H1 (cell line): Measurements from ENCODE around the gene SEPTIN5. TPM values are rescaled to one million over a fixed set of nuclear protein-coding genes. Genes with fewer than 3 reads are reported as not detected.

Experiments
- CTCF ChIA-PET: fragments of 300-600 bp; sonication (Branson Sonifier 250); formaldehyde crosslinking; loops from one replicate; lab custom pipeline; 2021; ENCODE audit not compliant: partially characterized antibody; lab: Charles Lee
- POLR2A ChIA-PET: fragments of 300-600 bp; sonication (Branson Sonifier 250); formaldehyde crosslinking; loops from one replicate; lab custom pipeline; 2021; ENCODE audit warnings: inconsistent platforms; ENCODE audit not compliant: partially characterized antibody; lab: Charles Lee
- DNase-seq, 2 experiments: peaks; one replicate each; pipeline versions ENCODE4 v3.0.0 to v3.0.0-alpha.2; 2010 to 2022; ENCODE audit warnings: low spot score in 2 of 2, low read depth in 1 of 2, mixed read lengths in 1 of 2
- FAIRE-seq: peaks from 2 replicates; lab custom pipeline; 2011; peaks lifted over from hg19 to GRCh38; lab: Jason Lieb, UNC
- H2AFZ ChIP-seq: 2 replicates; pipeline ENCODE4 v1.8.1; 2012; ENCODE audit warnings: low read length, inconsistent platforms
- H2AK5ac ChIP-seq: 2 replicates; pipeline ENCODE4 v1.6.1; 2013; ENCODE audit warnings: low read depth, low read length
- H2BK120ac ChIP-seq: replicated peaks from 2 replicates; pipeline ENCODE3; 2013; ENCODE audit warnings: low read depth, low read length, inconsistent platforms
- H2BK12ac ChIP-seq: 2 replicates; pipeline ENCODE4 v1.6.1; 2013; ENCODE audit warnings: low read depth, low read length
- H2BK15ac ChIP-seq: 2 replicates; pipeline ENCODE4 v1.6.1; 2013; ENCODE audit warnings: low read length
- H2BK20ac ChIP-seq: 2 replicates; pipeline ENCODE4 v1.6.1; 2013; ENCODE audit warnings: low read length
- H2BK5ac ChIP-seq: 2 replicates; pipeline ENCODE4 v1.6.1; 2013; ENCODE audit warnings: low read depth, low read length
- H3K14ac ChIP-seq: 2 replicates; pipeline ENCODE4 v1.6.1; 2013; ENCODE audit warnings: inconsistent platforms; ENCODE audit not compliant: insufficient read length
- H3K18ac ChIP-seq: 2 replicates; pipeline ENCODE4 v1.6.1; 2013; ENCODE audit warnings: low read length; ENCODE audit errors: extremely low read depth
- H3K23ac ChIP-seq: 2 replicates; pipeline ENCODE4 v1.6.1; 2013; ENCODE audit warnings: inconsistent platforms; ENCODE audit not compliant: insufficient read length
- H3K23me2 ChIP-seq: 2 replicates; pipeline ENCODE4 v1.6.1; 2013; ENCODE audit warnings: low read depth, low read length
- H3K27ac ChIP-seq: 2 replicates; pipeline ENCODE4 v1.6.1; 2011; ENCODE audit warnings: low read depth, low read length, inconsistent platforms
- H3K27me3 ChIP-seq, 4 experiments: replicated peaks in 1 of 4; 1 replicate in 1 of 4; 2 replicates in 3 of 4; pipeline versions ENCODE4 v1.6.1 to v1.8.1; 2011 to 2013; ENCODE audit warnings: low read length in 3 of 4, mild to moderate bottlenecking in 3 of 4, inconsistent platforms in 2 of 4, mixed read lengths in 2 of 4, moderate library complexity in 1 of 4; ENCODE audit not compliant: control insufficient read depth in 3 of 4, insufficient read depth in 3 of 4; ENCODE audit errors: extremely low read depth in 1 of 4
- H3K36me3 ChIP-seq, 4 experiments: 2 replicates each; pipeline versions ENCODE4 v1.6.1 to v1.8.1; 2011 to 2013; ENCODE audit warnings: mild to moderate bottlenecking in 4 of 4, low read length in 3 of 4, moderate library complexity in 2 of 4, control low read depth in 1 of 4, inconsistent platforms in 1 of 4; ENCODE audit not compliant: insufficient read depth in 4 of 4, control insufficient read depth in 2 of 4
- H3K4ac ChIP-seq: replicated peaks from 2 replicates; pipeline ENCODE3; 2013; ENCODE audit warnings: low read length, low read depth, mixed read lengths, inconsistent platforms; ENCODE audit not compliant: insufficient read length
- H3K4me1 ChIP-seq, 4 experiments: replicated peaks in 1 of 4; 1 replicate in 1 of 4; 2 replicates in 3 of 4; pipeline versions ENCODE4 v1.6.1 to v1.8.1; 2011 to 2013; ENCODE audit warnings: low read length in 3 of 4, inconsistent platforms in 2 of 4, mixed read lengths in 1 of 4; ENCODE audit not compliant: insufficient read depth in 4 of 4, control insufficient read depth in 3 of 4
- H3K4me2 ChIP-seq, 2 experiments: 2 replicates each; pipeline versions ENCODE4 v1.6.1 to v1.8.1; 2011 to 2013; ENCODE audit warnings: low read depth in 2 of 2, low read length in 2 of 2, control low read depth in 1 of 2, inconsistent platforms in 1 of 2, mild to moderate bottlenecking in 1 of 2; ENCODE audit not compliant: insufficient read depth in 1 of 2
- H3K4me3 ChIP-seq, 4 experiments: fragments of 200-600, 300-600 bp in 1 of 4; sonication (generic), shearing (Covaris generic), sonication (Bioruptor Twin) in 1 of 4; 2 replicates each; pipeline versions ENCODE4 v1.5.1 to v1.8.1; 2011 to 2016; ENCODE audit warnings: low read length in 4 of 4, low read depth in 3 of 4, control low read depth in 2 of 4, inconsistent platforms in 2 of 4, mild to moderate bottlenecking in 2 of 4, mixed read lengths in 1 of 4, moderate library complexity in 1 of 4; ENCODE audit not compliant: insufficient read depth in 2 of 4; ENCODE audit errors: extremely low read depth in 1 of 4
- H3K56ac ChIP-seq: replicated peaks from 2 replicates; pipeline ENCODE3; 2013; ENCODE audit warnings: low read depth, mild to moderate bottlenecking, mixed read lengths, low read length, inconsistent platforms; ENCODE audit not compliant: insufficient read length
- H3K79me1 ChIP-seq: 2 replicates; pipeline ENCODE4 v1.6.1; 2013; ENCODE audit warnings: low read depth, low read length, control low read depth
- H3K79me2 ChIP-seq, 2 experiments: 2 replicates each; pipeline versions ENCODE4 v1.6.1 to v1.8.1; 2012 to 2013; ENCODE audit warnings: low read length in 2 of 2, mild to moderate bottlenecking in 2 of 2, inconsistent platforms in 1 of 2; ENCODE audit not compliant: insufficient read depth in 2 of 2, control insufficient read depth in 1 of 2
- H3K9ac ChIP-seq, 4 experiments: replicated peaks in 1 of 4; 1 replicate in 1 of 4; 2 replicates in 3 of 4; pipeline versions ENCODE4 v1.6.1 to v1.8.1; 2011 to 2013; ENCODE audit warnings: low read depth in 3 of 4, low read length in 3 of 4, control low read depth in 2 of 4, mild to moderate bottlenecking in 2 of 4, moderate library complexity in 2 of 4, inconsistent platforms in 1 of 4; ENCODE audit errors: extremely low read depth in 1 of 4
- H3K9me3 ChIP-seq, 2 experiments: 2 replicates each; pipeline versions ENCODE4 v1.6.1 to v1.8.1; 2012 to 2013; ENCODE audit warnings: mild to moderate bottlenecking in 2 of 2, moderate library complexity in 2 of 2, control low read depth in 1 of 2, inconsistent platforms in 1 of 2, low read depth in 1 of 2, low read length in 1 of 2, mixed read lengths in 1 of 2; ENCODE audit not compliant: insufficient read depth in 2 of 2
- H4K20me1 ChIP-seq, 2 experiments: replicated peaks in 1 of 2; 2 replicates each; pipeline versions ENCODE3 to v1.8.1; 2011 to 2013; ENCODE audit warnings: inconsistent platforms in 2 of 2, low read length in 2 of 2, mild to moderate bottlenecking in 1 of 2; ENCODE audit not compliant: insufficient read depth in 2 of 2, control insufficient read depth in 1 of 2
- H4K5ac ChIP-seq: 2 replicates; pipeline ENCODE4 v1.6.1; 2013; ENCODE audit warnings: low read length, low read depth, mixed read lengths, inconsistent platforms; ENCODE audit not compliant: insufficient read length
- H4K8ac ChIP-seq: 2 replicates; pipeline ENCODE4 v1.8.0; 2013; ENCODE audit warnings: mild to moderate bottlenecking, moderate library complexity, low read length, inconsistent platforms; ENCODE audit not compliant: insufficient read depth; ENCODE audit errors: extremely low read depth
- H4K91ac ChIP-seq: replicated peaks from 2 replicates; pipeline ENCODE3; 2013; ENCODE audit warnings: low read length, mixed read lengths, inconsistent platforms; ENCODE audit not compliant: insufficient read length
- RAD21 ChIP-seq, 2 experiments: IDR thresholded peaks in 1 of 2; conservative IDR thresholded peaks in 1 of 2; 2 replicates each; pipeline ENCODE4 v1.6.1; 2011; ENCODE audit warnings: low read depth in 2 of 2, low read length in 2 of 2, improper control_type of control experiment in 1 of 2, inconsistent platforms in 1 of 2, mild to moderate bottlenecking in 1 of 2, moderate library complexity in 1 of 2
- WGBS, 2 experiments: shearing (Covaris generic) in 1 of 2; methylation state at CpG; one replicate each; pipeline versions ENCODE4 v1.1.6 to v1.1.7; 2013 to 2015; ENCODE audit warnings: low lambda C conversion rate in 2 of 2, mixed read lengths in 2 of 2, inconsistent platforms in 1 of 2, low coverage in 1 of 2, missing lambda C conversion rate in 1 of 2; ENCODE audit not compliant: insufficient replicate concordance in 2 of 2, insufficient coverage in 1 of 2, insufficient read length in 1 of 2; ENCODE audit errors: extremely low coverage in 1 of 2, missing lambda C conversion rate in 1 of 2; 5-methylcytosine and 5-hydroxymethylcytosine counted together
- polyA plus RNA-seq, 7 experiments: library from polyadenylated mRNA; depleted of rRNA in 3 of 7; stranded (reverse) in 5 of 7; unstranded in 2 of 7; fragments of >200 nt in 5 of 7; fragments of 200-250 nt in 2 of 7; gene quantifications; 1 replicate in 5 of 7; 2 replicates in 1 of 7; 4 replicates in 1 of 7; pipeline versions ENCODE4 v1.2.1 to v1.2.3, GENCODE V29; 2011 to 2013; ENCODE audit warnings: missing spikeins in 2 of 7, mixed read lengths in 2 of 7
- total RNA-seq: library from RNA; stranded (reverse); fragmentation: NEBNext Ultra II Directional; extraction: Animal tissue kit (Norgen Biotek cat#: 25700); gene quantifications from 2 replicates; pipeline ENCODE4 v1.2.1, GENCODE V29; 2021
- TF ChIP-seq, protein P1 (sequence below): IDR thresholded peaks from 2 replicates; pipeline ENCODE4 v1.6.1; 2012; ENCODE audit warnings: inconsistent platforms
- TF ChIP-seq, protein P2 (sequence below), 3 experiments: IDR thresholded peaks; 1 replicate in 2 of 3; 2 replicates in 1 of 3; pipeline versions ENCODE4 v1.5.1 to v1.6.1; 2011; ENCODE audit warnings: low read length in 3 of 3, mild to moderate bottlenecking in 3 of 3, inconsistent platforms in 2 of 3, low read depth in 1 of 3, moderate library complexity in 1 of 3; ENCODE audit not compliant: insufficient read depth in 1 of 3; ENCODE audit errors: control extremely low read depth in 1 of 3

The SEPTIN5 gene
- total and polyA plus RNA-seq, 2 of the 8 experiments (the other 6 are each of a cell fraction or from before 2014, with no cell fraction given): 6.0 to 8.6 TPM

DNA sequence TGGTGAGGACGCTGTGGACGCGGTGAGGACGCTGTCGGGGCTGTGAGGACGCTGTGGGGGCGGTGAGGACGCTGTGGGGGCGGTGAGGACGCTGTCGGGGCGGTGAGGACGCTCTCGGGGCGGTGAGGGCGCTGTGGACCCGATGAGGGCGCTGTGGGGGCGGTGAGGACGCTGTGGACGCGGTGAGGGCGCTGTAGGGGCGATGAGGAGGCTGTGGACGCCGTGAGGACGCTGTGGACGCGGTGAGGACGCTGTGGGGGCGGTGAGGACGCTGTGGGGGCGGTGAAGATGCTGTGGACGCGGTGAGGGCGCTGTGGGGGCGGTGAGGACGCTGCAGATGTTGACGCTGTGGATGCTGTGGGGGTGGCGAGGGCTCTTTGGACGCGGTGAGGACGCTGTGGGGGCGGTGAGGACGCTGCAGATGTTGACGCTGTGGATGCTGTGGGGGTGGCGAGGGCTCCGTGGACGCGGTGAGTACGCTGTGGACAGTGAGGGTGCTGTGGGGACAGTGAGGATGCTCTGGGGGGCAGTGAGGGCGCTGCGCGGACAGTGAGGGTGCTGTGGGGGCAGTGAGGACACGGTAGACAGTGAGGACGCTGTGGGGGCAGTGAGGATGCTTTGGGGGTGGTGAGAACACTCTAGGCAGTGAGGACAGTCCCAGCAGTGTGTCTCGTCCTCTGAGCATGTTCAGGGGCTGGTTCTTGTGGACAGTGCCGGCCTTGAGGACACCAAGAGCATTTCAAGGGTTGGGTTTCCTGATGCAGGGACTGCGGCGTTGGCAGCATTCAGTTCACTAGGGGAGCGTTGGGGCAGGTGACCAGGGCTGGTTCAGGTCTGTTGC, 13.2 kb downstream of the SEPTIN5 start:
- H2AK5ac ChIP-seq: peak overlapping the region; percentile 75; the same call in 1 of the 2 replicates
- CTCF ChIA-PET: interaction anchor here (7.0 kb wide), 1 partner anchor 187 kb away, joined by 145 read pairs; no protein-coding TSS in a partner anchor

More for the DNA sequence above, 13.2 kb downstream of the SEPTIN5 start:
- Histone ChIP-seq H3K79me2 (no peaks in the 10 kb centered on the region), H3K4me1 (peaks cover 0 to 27% (median 15%) of the 10 kb centered on the region in 4 experiments; a peak in 6 of 7 replicates), H3K4me2 (no peak overlapping the region), H3K23me2 (peaks cover 11% of the 10 kb centered on the region; the same call in 1 of the 2 replicates), H4K5ac (no peak overlapping the region), H2BK12ac (peak overlapping the region; percentile 68; the same call in 1 of the 2 replicates), H3K18ac (no peak overlapping the region), H2BK15ac (peak overlapping the region; percentile 95; the same call in 1 of the 2 replicates), H3K36me3 (no peaks in the 10 kb centered on the region; a peak in 1 of 8 replicates), H3K23ac (no peak overlapping the region), H2BK5ac (no peak overlapping the region), H3K14ac (no peak overlapping the region), H3K27me3 (peaks cover 47 to 79% (median 72%) of the 10 kb centered on the region in 4 experiments), H4K91ac (no peak overlapping the region), H3K56ac (no peak overlapping the region), H3K4me3 (no peak overlapping the region), H4K8ac (no peak overlapping the region), H2BK20ac (no peak overlapping the region), H3K27ac (no peak overlapping the region), H4K20me1 (peaks cover 7 to 16% of the 10 kb centered on the region in 2 experiments), H2AFZ (no peak overlapping the region), H3K9ac (no peak overlapping the region), H3K4ac (no peak overlapping the region)
- WGBS, 2 experiments: 56% methylated on average over 35 of the region's 61 CpGs; no CpG with 5 or more reads in 1 of the 2 experiments
- FAIRE-seq (no peak), DNase-seq (no peak)
- POLR2A ChIA-PET: no interaction called here
- TF ChIP-seq, protein P1, sequence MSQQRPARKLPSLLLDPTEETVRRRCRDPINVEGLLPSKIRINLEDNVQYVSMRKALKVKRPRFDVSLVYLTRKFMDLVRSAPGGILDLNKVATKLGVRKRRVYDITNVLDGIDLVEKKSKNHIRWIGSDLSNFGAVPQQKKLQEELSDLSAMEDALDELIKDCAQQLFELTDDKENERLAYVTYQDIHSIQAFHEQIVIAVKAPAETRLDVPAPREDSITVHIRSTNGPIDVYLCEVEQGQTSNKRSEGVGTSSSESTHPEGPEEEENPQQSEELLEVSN: no peak
- peak in 1 of 2 experiments; percentile 6; a peak in 1 of 4 replicates for TF ChIP-seq RAD21 (IDR thresholded peaks at IDR 0.05 in 1 of 2, conservative IDR thresholded peaks at IDR 0.05 in 1 of 2; ENCODE audit: low read depth in 2 of 2, low read length in 2 of 2)
- TF ChIP-seq, protein P2, sequence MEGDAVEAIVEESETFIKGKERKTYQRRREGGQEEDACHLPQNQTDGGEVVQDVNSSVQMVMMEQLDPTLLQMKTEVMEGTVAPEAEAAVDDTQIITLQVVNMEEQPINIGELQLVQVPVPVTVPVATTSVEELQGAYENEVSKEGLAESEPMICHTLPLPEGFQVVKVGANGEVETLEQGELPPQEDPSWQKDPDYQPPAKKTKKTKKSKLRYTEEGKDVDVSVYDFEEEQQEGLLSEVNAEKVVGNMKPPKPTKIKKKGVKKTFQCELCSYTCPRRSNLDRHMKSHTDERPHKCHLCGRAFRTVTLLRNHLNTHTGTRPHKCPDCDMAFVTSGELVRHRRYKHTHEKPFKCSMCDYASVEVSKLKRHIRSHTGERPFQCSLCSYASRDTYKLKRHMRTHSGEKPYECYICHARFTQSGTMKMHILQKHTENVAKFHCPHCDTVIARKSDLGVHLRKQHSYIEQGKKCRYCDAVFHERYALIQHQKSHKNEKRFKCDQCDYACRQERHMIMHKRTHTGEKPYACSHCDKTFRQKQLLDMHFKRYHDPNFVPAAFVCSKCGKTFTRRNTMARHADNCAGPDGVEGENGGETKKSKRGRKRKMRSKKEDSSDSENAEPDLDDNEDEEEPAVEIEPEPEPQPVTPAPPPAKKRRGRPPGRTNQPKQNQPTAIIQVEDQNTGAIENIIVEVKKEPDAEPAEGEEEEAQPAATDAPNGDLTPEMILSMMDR (IDR thresholded peaks at IDR 0.05; ENCODE audit: control extremely low read depth in 1 of 3, insufficient read depth in 1 of 3, low read depth in 1 of 3, low read length in 3 of 3): peak in 2 of 3 experiments; percentile 38 to 41; a peak in 3 of 4 replicates
- TF ChIP-seq, all 59 proteins: peak for 2
- H3K79me1 ChIP-seq: no peaks in the 10 kb centered on the region
- no peak overlapping the region for H2BK120ac ChIP-seq
- no peaks in the 10 kb centered on the region for H3K9me3 ChIP-seq
